ENCODE measurements around the gene BPIFB1. TPM values are rescaled to one million over a fixed set of nuclear protein-coding genes. Genes with fewer than 3 reads are reported as not detected.

Gene BPIFB1
- total and polyA plus RNA-seq, 10 of the 15 experiments (the other 5 are each of a cell fraction or from before 2014, with no cell fraction given), result 0.13 TPM; not detected in 9

DNA sequence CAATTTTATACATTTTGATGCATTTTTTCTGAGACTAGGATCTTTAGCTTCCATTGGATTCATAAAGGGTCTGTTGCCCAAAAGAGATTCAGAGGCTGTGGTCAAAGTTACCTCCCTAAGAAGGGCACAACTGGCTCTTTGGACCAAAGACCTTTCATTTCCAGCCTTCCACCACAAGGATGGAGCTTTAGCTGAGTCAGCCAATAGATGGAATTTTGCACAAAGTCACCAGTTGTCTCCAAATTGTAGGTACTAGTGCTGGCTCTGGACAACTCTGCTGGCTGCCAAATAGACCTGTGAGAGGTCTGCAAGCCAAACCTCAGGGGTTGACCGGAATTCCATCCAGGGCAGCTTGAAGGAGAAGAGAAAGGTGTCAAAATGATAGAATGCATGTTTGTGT is 46.7 kb upstream of the BPIFB1 start:
- Histone ChIP-seq H2AFZ (ENCODE audit: control insufficient read depth, low read depth, low read length) (no peak overlapping the region), H3K9me3 (replicated peaks; ENCODE audit: control insufficient read depth, insufficient read depth, low read length) (no peaks in the 10 kb centered on the region), H3K79me2 (ENCODE audit: control insufficient read depth, insufficient read depth, low read length) (no peaks in the 10 kb centered on the region), H3K9ac (ENCODE audit: control insufficient read depth, insufficient read depth, low read length) (no peak overlapping the region), H3K4me1 (ENCODE audit: control insufficient read depth, insufficient read depth, low read length) (no peaks in the 10 kb centered on the region), H3K27ac (ENCODE audit: control insufficient read depth, insufficient read depth) (no peak overlapping the region), H3K36me3 (ENCODE audit: control insufficient read depth in 2 of 2, insufficient read depth in 2 of 2, low read length in 1 of 2) (no peaks in the 10 kb centered on the region), H3K4me2 (ENCODE audit: control insufficient read depth, insufficient read depth) (no peak overlapping the region), H3K27me3 (replicated peaks in 1 of 2; ENCODE audit: control insufficient read depth in 2 of 2, insufficient read depth in 2 of 2, low read length in 1 of 2) (no peaks in the 10 kb centered on the region; a peak in 2 of 4 replicates), H4K20me1 (ENCODE audit: control insufficient read depth, insufficient read depth) (no peaks in the 10 kb centered on the region), H3K4me3 (no peak overlapping the region)
- intact Hi-C loops (cut with micrococcal nuclease; ENCODE audit: unreplicated experiment) (no loop called here), in situ Hi-C loops (cut with MboI) (no loop called here)
- RAD21 ChIA-PET (ENCODE audit: unreplicated experiment), result no interaction called here
- POLR2A ChIA-PET, result no interaction called here
- no peak for DNase-seq (ENCODE audit: low read depth, low spot score)
- SMC1A ChIA-PET (ENCODE audit: uncharacterized antibody, unreplicated experiment), result no interaction called here
- ATAC-seq, result no peak
- BruUV-seq (replicated peaks), result no TSS peak
- no peak for FAIRE-seq
- WGBS (ENCODE audit: insufficient coverage, insufficient replicate concordance, low lambda C conversion rate, missing lambda C conversion rate), result 0% methylated on average over 1 of the region's 1 CpG
- CTCF ChIA-PET, result no interaction called here
- no peak for TF ChIP-seq RCOR1 (conservative IDR thresholded peaks at IDR 0.05; ENCODE audit: low read depth, low read length)

DNA sequence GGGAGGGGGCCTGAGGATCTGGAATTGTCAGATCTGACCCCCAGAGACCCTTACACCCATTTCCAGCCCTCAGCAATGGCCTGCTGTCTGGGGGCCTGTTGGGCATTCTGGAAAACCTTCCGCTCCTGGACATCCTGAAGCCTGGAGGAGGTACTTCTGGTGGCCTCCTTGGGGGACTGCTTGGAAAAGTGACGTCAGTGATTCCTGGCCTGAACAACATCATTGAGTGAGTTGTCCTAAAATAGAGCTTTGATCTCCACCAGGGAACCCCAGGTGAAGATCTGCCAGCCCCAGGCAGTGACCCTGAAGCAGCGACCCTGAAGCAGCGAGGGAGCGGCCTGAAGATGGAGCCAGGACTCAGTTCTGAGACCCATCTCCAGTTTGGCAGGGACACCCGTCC is 45.0 kb upstream of the BPIFB1 start:
- FAIRE-seq (no peak), ATAC-seq (no peak), DNase-seq (ENCODE audit: low read depth, low spot score) (no peak)
- Histone ChIP-seq H3K4me3 (no peak overlapping the region), H4K20me1 (ENCODE audit: control insufficient read depth, insufficient read depth) (no peaks in the 10 kb centered on the region), H3K9ac (ENCODE audit: control insufficient read depth, insufficient read depth, low read length) (no peak overlapping the region), H3K27me3 (replicated peaks in 1 of 2; ENCODE audit: control insufficient read depth in 2 of 2, insufficient read depth in 2 of 2, low read length in 1 of 2) (peaks cover 0 to 1% of the 10 kb centered on the region in 2 experiments; a peak in 1 of 4 replicates), H3K27ac (ENCODE audit: control insufficient read depth, insufficient read depth) (no peak overlapping the region), H3K79me2 (ENCODE audit: control insufficient read depth, insufficient read depth, low read length) (no peaks in the 10 kb centered on the region), H3K4me1 (ENCODE audit: control insufficient read depth, insufficient read depth, low read length) (no peaks in the 10 kb centered on the region), H3K4me2 (ENCODE audit: control insufficient read depth, insufficient read depth) (no peak overlapping the region), H2AFZ (ENCODE audit: control insufficient read depth, low read depth, low read length) (no peak overlapping the region), H3K9me3 (replicated peaks; ENCODE audit: control insufficient read depth, insufficient read depth, low read length) (no peaks in the 10 kb centered on the region), H3K36me3 (ENCODE audit: control insufficient read depth in 2 of 2, insufficient read depth in 2 of 2, low read length in 1 of 2) (no peaks in the 10 kb centered on the region)
- SMC1A ChIA-PET (ENCODE audit: uncharacterized antibody, unreplicated experiment), result no interaction called here
- intact Hi-C loops (cut with micrococcal nuclease; ENCODE audit: unreplicated experiment), result no loop called here
- POLR2A ChIA-PET, result no interaction called here
- BruUV-seq (replicated peaks), result no TSS peak
- CTCF ChIA-PET, result no interaction called here
- RAD21 ChIA-PET (ENCODE audit: unreplicated experiment), result no interaction called here
- in situ Hi-C loops (cut with MboI), result no loop called here
- 45% methylated on average over 6 of the region's 6 CpGs for WGBS (ENCODE audit: insufficient coverage, insufficient replicate concordance, low lambda C conversion rate, missing lambda C conversion rate)
- TF ChIP-seq IKZF2 (IDR thresholded peaks at IDR 0.05) (no peak), POLR2AphosphoS5 (IDR thresholded peaks at IDR 0.05; ENCODE audit: low read length) (no peak), NR2F1 (conservative IDR thresholded peaks at IDR 0.05) (no peak), PAX8 (IDR thresholded peaks at IDR 0.05) (no peak), YBX1 (IDR thresholded peaks at IDR 0.05) (no peak), SUPT20H (IDR thresholded peaks at IDR 0.05; ENCODE audit: borderline replicate concordance, control insufficient read depth, low read depth, low read length) (no peak), RBBP5 (conservative IDR thresholded peaks at IDR 0.05) (no peak), SPI1 (IDR thresholded peaks at IDR 0.05; ENCODE audit: borderline replicate concordance, insufficient read depth, low read depth, low read length) (no peak), RCOR1 (conservative IDR thresholded peaks at IDR 0.05; ENCODE audit: low read depth, low read length) (no peak), ZNF384 (IDR thresholded peaks at IDR 0.05; ENCODE audit: borderline replicate concordance, low read depth, low read length) (no peak), POLR2A (IDR thresholded peaks at IDR 0.05; ENCODE audit: low read depth, low read length) (no peak), IRF4 (IDR thresholded peaks at IDR 0.05; ENCODE audit: low read depth, low read length) (no peak), NFIC (IDR thresholded peaks at IDR 0.05; ENCODE audit: low read depth, low read length) (no peak), SREBF2 (IDR thresholded peaks at IDR 0.05; ENCODE audit: low read length) (no peak), MTA2 (IDR thresholded peaks at IDR 0.05; ENCODE audit: low read depth) (no peak), RB1 (IDR thresholded peaks at IDR 0.05; ENCODE audit: borderline replicate concordance) (no peak), CHD1 (IDR thresholded peaks at IDR 0.05; ENCODE audit: low read depth, low read length) (no peak)
- TF ChIP-seq, protein P1, sequence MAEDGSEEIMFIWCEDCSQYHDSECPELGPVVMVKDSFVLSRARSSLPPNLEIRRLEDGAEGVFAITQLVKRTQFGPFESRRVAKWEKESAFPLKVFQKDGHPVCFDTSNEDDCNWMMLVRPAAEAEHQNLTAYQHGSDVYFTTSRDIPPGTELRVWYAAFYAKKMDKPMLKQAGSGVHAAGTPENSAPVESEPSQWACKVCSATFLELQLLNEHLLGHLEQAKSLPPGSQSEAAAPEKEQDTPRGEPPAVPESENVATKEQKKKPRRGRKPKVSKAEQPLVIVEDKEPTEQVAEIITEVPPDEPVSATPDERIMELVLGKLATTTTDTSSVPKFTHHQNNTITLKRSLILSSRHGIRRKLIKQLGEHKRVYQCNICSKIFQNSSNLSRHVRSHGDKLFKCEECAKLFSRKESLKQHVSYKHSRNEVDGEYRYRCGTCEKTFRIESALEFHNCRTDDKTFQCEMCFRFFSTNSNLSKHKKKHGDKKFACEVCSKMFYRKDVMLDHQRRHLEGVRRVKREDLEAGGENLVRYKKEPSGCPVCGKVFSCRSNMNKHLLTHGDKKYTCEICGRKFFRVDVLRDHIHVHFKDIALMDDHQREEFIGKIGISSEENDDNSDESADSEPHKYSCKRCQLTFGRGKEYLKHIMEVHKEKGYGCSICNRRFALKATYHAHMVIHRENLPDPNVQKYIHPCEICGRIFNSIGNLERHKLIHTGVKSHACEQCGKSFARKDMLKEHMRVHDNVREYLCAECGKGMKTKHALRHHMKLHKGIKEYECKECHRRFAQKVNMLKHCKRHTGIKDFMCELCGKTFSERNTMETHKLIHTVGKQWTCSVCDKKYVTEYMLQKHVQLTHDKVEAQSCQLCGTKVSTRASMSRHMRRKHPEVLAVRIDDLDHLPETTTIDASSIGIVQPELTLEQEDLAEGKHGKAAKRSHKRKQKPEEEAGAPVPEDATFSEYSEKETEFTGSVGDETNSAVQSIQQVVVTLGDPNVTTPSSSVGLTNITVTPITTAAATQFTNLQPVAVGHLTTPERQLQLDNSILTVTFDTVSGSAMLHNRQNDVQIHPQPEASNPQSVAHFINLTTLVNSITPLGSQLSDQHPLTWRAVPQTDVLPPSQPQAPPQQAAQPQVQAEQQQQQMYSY (CRISPR knock-in tag; IDR thresholded peaks at IDR 0.05), result no peak
